DOHH2 (cell line): ENCODE results near the gene CYSLTR2.

Source experiments
- H3F3A ChIP-seq: fragments of 200-600 bp; sonication (generic), shearing (Covaris generic); 2 replicates; pipeline ENCODE4 v1.6.0; 2016; ENCODE audit warnings: antibody characterized with exemption, mild to moderate bottlenecking; ENCODE audit not compliant: control insufficient read depth, insufficient read depth
- H3K27ac ChIP-seq: fragments of 200-600 bp; sonication (generic); 2 replicates; pipeline ENCODE4 v1.5.1; 2014; ENCODE audit warnings: low read depth, mild to moderate bottlenecking, low read length, moderate library complexity
- H3K27me3 ChIP-seq: fragments of 200-600 bp; sonication (generic); 2 replicates; pipeline ENCODE4 v1.6.1; 2014; ENCODE audit warnings: mild to moderate bottlenecking, low read length, mixed read lengths; ENCODE audit not compliant: control insufficient read depth
- H3K36me3 ChIP-seq: fragments of 200-600 bp; sonication (generic); 2 replicates; pipeline ENCODE4 v1.6.1; 2014; ENCODE audit warnings: mild to moderate bottlenecking, low read length, moderate library complexity, mixed read lengths; ENCODE audit not compliant: control insufficient read depth
- H3K4me1 ChIP-seq: fragments of 200-600 bp; sonication (generic); 2 replicates; pipeline ENCODE4 v1.6.1; 2014; ENCODE audit warnings: mild to moderate bottlenecking, low read length, mixed read lengths; ENCODE audit not compliant: control insufficient read depth
- H3K4me2 ChIP-seq: fragments of 200-600 bp; sonication (generic); 2 replicates; pipeline ENCODE4 v1.6.0; 2014; ENCODE audit warnings: mild to moderate bottlenecking, low read length, moderate library complexity
- H3K4me3 ChIP-seq: fragments of 200-600 bp; sonication (generic); 2 replicates; pipeline ENCODE4 v1.5.1; 2014; ENCODE audit warnings: mild to moderate bottlenecking, low read length, mixed read lengths
- H3K79me2 ChIP-seq: fragments of 200-600 bp; sonication (generic); 2 replicates; pipeline ENCODE4 v1.6.1; 2014; ENCODE audit warnings: mild to moderate bottlenecking, low read length, mixed read lengths; ENCODE audit not compliant: control insufficient read depth
- H3K9me2 ChIP-seq: fragments of 200-600 bp; sonication (generic); replicated peaks from 2 replicates; pipeline ENCODE4 v1.6.1; 2014; ENCODE audit warnings: mild to moderate bottlenecking, low read length, mixed read lengths; ENCODE audit not compliant: control insufficient read depth
- H3K9me3 ChIP-seq: fragments of 200-600 bp; sonication (generic); 2 replicates; pipeline ENCODE4 v1.6.1; 2014; ENCODE audit warnings: antibody characterized with exemption, low read length, mixed read lengths; ENCODE audit not compliant: control insufficient read depth, insufficient read depth
- H4K20me1 ChIP-seq: fragments of 200-600 bp; sonication (generic); 2 replicates; pipeline ENCODE4 v1.6.0; 2014; ENCODE audit warnings: low read depth, mild to moderate bottlenecking, antibody characterized with exemption, low read length, moderate library complexity; ENCODE audit not compliant: control insufficient read depth, insufficient read depth
- EZH2phosphoT487 ChIP-seq: fragments of 200-600 bp; sonication (generic); IDR thresholded peaks from 2 replicates; pipeline ENCODE4 v1.6.1; 2017; ENCODE audit warnings: borderline replicate concordance, mild to moderate bottlenecking, antibody characterized with exemption, low read length, moderate library complexity, mixed read lengths
- TF ChIP-seq, protein P1 (sequence below): fragments of 200-600 bp; sonication (generic); IDR thresholded peaks from one replicate; pipeline ENCODE4 v1.5.1; 2014; ENCODE audit warnings: antibody characterized with exemption, mild to moderate bottlenecking, low read depth, low read length; ENCODE audit not compliant: poor library complexity, severe bottlenecking

Gene CYSLTR2

GRCh38 chr13:48715977-48716376 lies 62.2 kb downstream of the CYSLTR2 start:
- Histone ChIP-seq H3K4me2 (no peak overlapping the region), H3K9me3 (peaks cover 18% of the 10 kb centered on the region; the same call in 1 of the 2 replicates), H3K9me2 (no peaks in the 10 kb centered on the region), H4K20me1 (no peaks in the 10 kb centered on the region), H3K36me3 (no peaks in the 10 kb centered on the region), H3K27ac (no peak overlapping the region), H3K4me3 (no peak overlapping the region), H3K27me3 (no peaks in the 10 kb centered on the region), H3F3A (no peaks in the 10 kb centered on the region), H3K79me2 (no peaks in the 10 kb centered on the region), H3K4me1 (no peaks in the 10 kb centered on the region)
- TF ChIP-seq EZH2phosphoT487: no peak
- TF ChIP-seq, protein P1, sequence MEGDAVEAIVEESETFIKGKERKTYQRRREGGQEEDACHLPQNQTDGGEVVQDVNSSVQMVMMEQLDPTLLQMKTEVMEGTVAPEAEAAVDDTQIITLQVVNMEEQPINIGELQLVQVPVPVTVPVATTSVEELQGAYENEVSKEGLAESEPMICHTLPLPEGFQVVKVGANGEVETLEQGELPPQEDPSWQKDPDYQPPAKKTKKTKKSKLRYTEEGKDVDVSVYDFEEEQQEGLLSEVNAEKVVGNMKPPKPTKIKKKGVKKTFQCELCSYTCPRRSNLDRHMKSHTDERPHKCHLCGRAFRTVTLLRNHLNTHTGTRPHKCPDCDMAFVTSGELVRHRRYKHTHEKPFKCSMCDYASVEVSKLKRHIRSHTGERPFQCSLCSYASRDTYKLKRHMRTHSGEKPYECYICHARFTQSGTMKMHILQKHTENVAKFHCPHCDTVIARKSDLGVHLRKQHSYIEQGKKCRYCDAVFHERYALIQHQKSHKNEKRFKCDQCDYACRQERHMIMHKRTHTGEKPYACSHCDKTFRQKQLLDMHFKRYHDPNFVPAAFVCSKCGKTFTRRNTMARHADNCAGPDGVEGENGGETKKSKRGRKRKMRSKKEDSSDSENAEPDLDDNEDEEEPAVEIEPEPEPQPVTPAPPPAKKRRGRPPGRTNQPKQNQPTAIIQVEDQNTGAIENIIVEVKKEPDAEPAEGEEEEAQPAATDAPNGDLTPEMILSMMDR: no peak

DNA sequence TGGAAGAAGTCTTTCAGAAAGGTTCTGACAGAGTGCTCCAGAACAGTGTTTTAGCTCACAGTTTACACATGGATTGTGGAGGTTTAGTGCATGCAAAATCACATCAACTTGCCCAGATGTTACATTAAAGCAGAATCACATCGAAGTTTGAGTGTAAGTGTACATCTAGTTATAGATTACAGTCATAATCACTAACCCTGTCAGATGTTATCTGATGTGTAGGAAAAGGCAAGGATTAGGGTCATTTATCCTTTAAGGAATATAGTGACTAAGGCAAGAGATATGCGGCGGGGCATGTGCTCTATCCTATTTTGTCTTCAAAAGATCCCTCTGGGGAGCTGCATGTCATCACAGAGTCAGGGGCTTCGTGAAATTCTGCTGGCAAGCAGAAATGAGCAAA lies 66.9 kb downstream of the CYSLTR2 start:
- no peak overlapping the region for H3K27ac ChIP-seq
- H3K9me3 ChIP-seq: peaks cover 11% of the 10 kb centered on the region; the same call in 1 of the 2 replicates
- H4K20me1 ChIP-seq: no peaks in the 10 kb centered on the region
- H3K79me2 ChIP-seq: no peaks in the 10 kb centered on the region
- H3K9me2 ChIP-seq: no peaks in the 10 kb centered on the region
- H3F3A ChIP-seq: no peaks in the 10 kb centered on the region
- H3K4me1 ChIP-seq: no peaks in the 10 kb centered on the region
- H3K4me3 ChIP-seq: no peak overlapping the region
- no peak for TF ChIP-seq EZH2phosphoT487
- TF ChIP-seq, protein P1: no peak
- no peaks in the 10 kb centered on the region for H3K36me3 ChIP-seq
- H3K27me3 ChIP-seq: no peaks in the 10 kb centered on the region
- H3K4me2 ChIP-seq: no peak overlapping the region

GRCh38 chr13:48723168-48723567 lies 69.4 kb downstream of the CYSLTR2 start:
- Histone ChIP-seq H3K9me2 (no peaks in the 10 kb centered on the region), H3K27me3 (no peaks in the 10 kb centered on the region), H3K79me2 (no peaks in the 10 kb centered on the region), H3K36me3 (no peaks in the 10 kb centered on the region), H3K9me3 (peaks cover 9% of the 10 kb centered on the region; the same call in 1 of the 2 replicates), H3F3A (no peaks in the 10 kb centered on the region), H3K4me3 (no peak overlapping the region), H3K27ac (no peak overlapping the region), H3K4me1 (no peaks in the 10 kb centered on the region), H3K4me2 (no peak overlapping the region), H4K20me1 (no peaks in the 10 kb centered on the region)
- TF ChIP-seq, protein P1: no peak
- TF ChIP-seq EZH2phosphoT487: no peak

GRCh38 chr13:48725271-48725670 lies 71.5 kb downstream of the CYSLTR2 start:
- Histone ChIP-seq H3K27me3 (no peaks in the 10 kb centered on the region), H3F3A (no peaks in the 10 kb centered on the region), H4K20me1 (no peaks in the 10 kb centered on the region), H3K79me2 (no peaks in the 10 kb centered on the region), H3K4me2 (no peak overlapping the region), H3K36me3 (no peaks in the 10 kb centered on the region), H3K9me2 (no peaks in the 10 kb centered on the region), H3K4me3 (no peak overlapping the region), H3K27ac (no peak overlapping the region), H3K9me3 (no peaks in the 10 kb centered on the region), H3K4me1 (no peaks in the 10 kb centered on the region)
- TF ChIP-seq EZH2phosphoT487: no peak
- TF ChIP-seq, protein P1: no peak
